A549 (cell line): ENCODE data around the gene FIZ1. TPM values are rescaled to one million over a fixed set of nuclear protein-coding genes. Genes with fewer than 3 reads are reported as not detected.

Experiments
- ATAC-seq, 2 experiments: fragments of 200-7000 bp in 1 of 2; fragments of >200 bp in 1 of 2; cut with Nextera tagmentation in 1 of 2; cut with Tn5 transposase in 1 of 2; 3 replicates each; pipeline versions ENCODE4 v1.8.0 to v1.9.1; 2018 to 2020; ENCODE audit warnings: mild to moderate bottlenecking in 1 of 2, moderate library complexity in 1 of 2
- CTCF ChIA-PET: fragments of 300-600 bp; sonication (Branson Sonifier 250); formaldehyde crosslinking; extraction: SDS; loops from one replicate; lab custom pipeline; 2021; ENCODE audit warnings: antibody characterized with exemption, inconsistent platforms; lab: Yijun Ruan, JAX
- POLR2A ChIA-PET: fragments of 350-600 bp; formaldehyde crosslinking; extraction: SDS; loops from one replicate; lab custom pipeline; 2021; ENCODE audit warnings: antibody characterized with exemption, inconsistent platforms; lab: Yijun Ruan, JAX
- DNase-seq, 2 experiments: peaks; one replicate each; pipeline versions ENCODE4 v3.0.0 to v3.0.0-alpha.2; 2011 to 2016; ENCODE audit warnings: low read depth in 1 of 2, low spot score in 1 of 2
- FAIRE-seq: peaks from 2 replicates; lab custom pipeline; 2011; peaks lifted over from hg19 to GRCh38; lab: Jason Lieb, UNC
- H3K27ac ChIP-seq, 2 experiments: fragments of >200 bp; sonication (Bioruptor Twin); formaldehyde crosslinking; 3 replicates each; pipeline ENCODE4 v1.5.1; 2016 to 2017
- H3K4me1 ChIP-seq: fragments of >200 bp; sonication (Bioruptor Twin); formaldehyde crosslinking; 3 replicates; pipeline ENCODE4 v1.6.1; 2016
- H3K4me2 ChIP-seq: fragments of >200 bp; sonication (Bioruptor Twin); formaldehyde crosslinking; 3 replicates; pipeline ENCODE4 v1.6.1; 2016
- H3K4me3 ChIP-seq: fragments of >200 bp; sonication (Bioruptor Twin); formaldehyde crosslinking; 3 replicates; pipeline ENCODE4 v1.5.1; 2016
- H3K9me3 ChIP-seq: fragments of >200 bp; sonication (Bioruptor Twin); formaldehyde crosslinking; 3 replicates; pipeline ENCODE4 v1.6.1; 2016
- EHMT2 ChIP-seq: fragments of 200-600 bp; sonication (generic); IDR thresholded peaks from 2 replicates; pipeline ENCODE4 v1.6.1; 2016; ENCODE audit warnings: antibody characterized with exemption, low read depth, mild to moderate bottlenecking, moderate library complexity
- FOSB ChIP-seq: fragments of 250-450 bp; sonication (Bioruptor Pico); IDR thresholded peaks from 2 replicates; pipeline ENCODE4 v1.5.0; 2020; ENCODE audit warnings: mild to moderate bottlenecking, moderate library complexity
- GATA3 ChIP-seq: IDR thresholded peaks from 2 replicates; pipeline ENCODE4 v1.6.1; 2012; ENCODE audit warnings: borderline replicate concordance
- HEYL ChIP-seq: fragments of 250-450 bp; sonication (Bioruptor Pico); IDR thresholded peaks from 2 replicates; pipeline ENCODE4 v1.8.0; 2021; ENCODE audit warnings: mild to moderate bottlenecking, moderate library complexity
- HOXA7 ChIP-seq: fragments of 250-450 bp; sonication (Bioruptor Pico); IDR thresholded peaks from 2 replicates; pipeline ENCODE4 v1.5.0; 2020; ENCODE audit warnings: mild to moderate bottlenecking, moderate library complexity
- KDM1A ChIP-seq: fragments of 200-600 bp; sonication (generic); IDR thresholded peaks from 2 replicates; pipeline ENCODE4 v1.6.1; 2016; ENCODE audit warnings: low read depth, mild to moderate bottlenecking
- MAFK ChIP-seq: fragments of 450-650 bp; IDR thresholded peaks from 2 replicates; pipeline ENCODE4 v1.6.1; 2014; ENCODE audit not compliant: partially characterized antibody
- MAZ ChIP-seq: fragments of 150-350 bp; IDR thresholded peaks from 2 replicates; pipeline ENCODE4 v1.6.1; 2014; ENCODE audit warnings: antibody characterized with exemption, low read depth, low read length, borderline replicate concordance
- MYC ChIP-seq: IDR thresholded peaks from 2 replicates; pipeline ENCODE4 v1.6.1; 2012; ENCODE audit warnings: mild to moderate bottlenecking, inconsistent platforms, low read length, improper control_type of control experiment, borderline replicate concordance
- NFE2L2 ChIP-seq: fragments of 150-350 bp; conservative IDR thresholded peaks from 2 replicates; pipeline ENCODE4 v1.6.1; 2014; ENCODE audit warnings: low read length
- PHF8 ChIP-seq: fragments of 200-600 bp; sonication (generic); IDR thresholded peaks from 2 replicates; pipeline ENCODE4 v1.6.1; 2016; ENCODE audit warnings: low read depth, mild to moderate bottlenecking, antibody characterized with exemption, moderate library complexity, borderline replicate concordance
- RARB ChIP-seq: fragments of 250-450 bp; sonication (Bioruptor Pico); IDR thresholded peaks from 2 replicates; pipeline ENCODE4 v1.8.0; 2021; ENCODE audit warnings: mild to moderate bottlenecking, moderate library complexity
- RNF2 ChIP-seq: fragments of 200-600 bp; sonication (generic); IDR thresholded peaks from 2 replicates; pipeline ENCODE4 v1.6.1; 2016; ENCODE audit warnings: low read depth, mild to moderate bottlenecking, antibody characterized with exemption, moderate library complexity, borderline replicate concordance
- SMC3 ChIP-seq: fragments of >200 bp; sonication (Bioruptor Twin); formaldehyde crosslinking; IDR thresholded peaks from 3 replicates; pipeline ENCODE4 v1.6.1; 2018; ENCODE audit warnings: inconsistent platforms
- SREBF2 ChIP-seq: fragments of 450-650 bp; IDR thresholded peaks from 2 replicates; pipeline ENCODE4 v1.6.1; 2014; ENCODE audit warnings: mild to moderate bottlenecking, moderate library complexity
- ZNF302 ChIP-seq: fragments of 250-450 bp; sonication (Bioruptor Pico); IDR thresholded peaks from 2 replicates; pipeline ENCODE4 v1.9.0; 2021; ENCODE audit warnings: inconsistent platforms, mild to moderate bottlenecking, moderate library complexity
- ZSCAN20 ChIP-seq: fragments of 250-450 bp; sonication (Bioruptor Pico); IDR thresholded peaks from 2 replicates; pipeline ENCODE4 v1.8.0; 2022; ENCODE audit warnings: mild to moderate bottlenecking, moderate library complexity
- WGBS: methylation state at CpG from one replicate; pipeline ENCODE4 v1.1.6; 2017; ENCODE audit errors: missing lambda C conversion rate; 5-methylcytosine and 5-hydroxymethylcytosine counted together
- polyA plus RNA-seq, 4 experiments: library from polyadenylated mRNA; depleted of rRNA in 3 of 4; stranded (reverse); fragments of >200 nt; fragmentation: RNase III in 1 of 4; extraction: RNeasy Plus Mini Kit Qiagen cat#74134 plus additional on column Dnase treatment in 1 of 4; gene quantifications; 2 replicates in 3 of 4; 3 replicates in 1 of 4; pipeline ENCODE4 v1.2.3, GENCODE V29; 2011 to 2017
- TF ChIP-seq, protein P1 (sequence below): fragments of >200 bp; sonication (Bioruptor Twin); formaldehyde crosslinking; IDR thresholded peaks from 3 replicates; pipeline ENCODE4 v1.5.1; 2016

FIZ1 gene
- polyA plus RNA-seq, 2 of the 4 experiments (the other 2 are of a cell fraction): 10.3 to 16.9 TPM

DNA sequence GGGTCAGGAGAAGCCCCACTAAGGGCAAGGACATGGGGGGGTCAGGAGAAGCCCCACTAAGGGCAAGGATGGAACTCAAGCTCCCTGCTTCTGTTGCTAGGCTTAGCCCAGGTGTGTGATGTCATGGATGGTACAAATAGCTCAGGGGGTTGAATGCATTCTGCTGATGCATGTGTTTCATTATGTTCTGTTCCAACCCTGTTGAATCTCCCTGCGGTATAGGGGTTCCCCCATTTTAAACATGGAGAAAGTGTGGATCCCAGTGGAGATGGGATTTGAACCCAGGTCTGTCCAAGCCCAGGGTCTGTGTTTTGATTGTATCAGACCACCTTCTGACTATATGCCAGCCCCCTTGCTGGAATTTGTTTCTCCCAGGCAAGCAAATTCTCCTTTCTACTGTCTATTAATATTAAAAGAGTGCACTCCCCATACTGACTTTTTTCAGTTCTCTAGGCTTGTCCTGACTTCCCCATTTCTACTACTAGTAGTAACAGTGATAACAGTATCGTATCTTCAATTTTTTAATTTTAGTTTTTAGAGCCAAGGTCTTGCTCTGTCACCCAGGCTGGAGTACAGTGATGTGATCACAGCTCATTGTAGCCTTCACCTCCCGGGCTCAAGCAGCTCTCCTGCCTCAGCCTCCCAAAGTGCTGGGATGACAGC, 12.8 kb upstream of the FIZ1 start:
- ATAC-seq (no peak), DNase-seq (no peak), FAIRE-seq (no peak)
- Histone ChIP-seq H3K9me3 (no peaks in the 10 kb centered on the region), H3K4me1 (peaks cover 2% of the 10 kb centered on the region; the same call in 1 of the 3 replicates), H3K27ac (no peak overlapping the region), H3K4me3 (no peak overlapping the region), H3K4me2 (no peak overlapping the region)
- POLR2A ChIA-PET: interaction anchor here (1.3 kb wide), 1 partner anchor 12 kb away, joined by 4 read pairs; the partner anchor contains the start of gene ZNF784
- TF ChIP-seq MAFK (peak; percentile 32), GATA3 (no peak)
- 80% methylated on average over 3 of the region's 3 CpGs for WGBS
- CTCF ChIA-PET: interaction anchor here (1.2 to 16.7 kb wide), 5 partner anchors 10 to 194 kb away, joined by 3 to 348 read pairs (median 13); partner anchors contain the start of gene ZNF784

DNA sequence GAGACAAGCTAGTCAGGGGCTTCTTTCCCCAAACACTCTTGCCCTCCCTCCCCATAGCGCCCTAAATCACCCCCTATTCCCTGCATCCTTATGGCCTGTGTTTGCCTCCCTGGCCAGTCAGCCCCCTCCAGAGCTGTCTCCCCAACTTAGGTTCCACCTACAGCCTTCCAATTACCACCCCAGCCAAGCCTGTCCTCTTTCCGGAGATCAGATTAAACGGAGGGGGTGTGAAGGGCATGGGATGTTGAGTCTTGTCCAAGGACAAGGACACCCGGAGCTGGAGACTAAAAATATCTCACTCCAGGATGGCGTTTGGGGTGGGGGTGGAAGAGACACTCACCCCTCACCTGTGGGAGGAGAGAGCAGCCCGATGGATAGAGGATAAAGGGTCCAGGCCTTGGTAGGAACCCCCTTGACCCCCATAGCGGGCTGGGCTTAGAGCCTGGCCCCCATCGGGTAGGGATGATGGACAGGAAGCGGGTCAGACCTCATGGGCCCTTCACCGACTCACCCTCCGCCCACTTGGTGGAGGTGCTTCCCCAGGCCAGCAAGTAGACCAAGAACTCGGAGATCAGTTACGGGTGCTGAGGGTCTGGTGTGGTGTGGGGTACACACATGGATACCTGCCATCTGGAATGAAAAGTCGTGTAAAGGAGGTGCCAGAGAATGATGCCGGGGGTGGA, 12.1 kb upstream of the FIZ1 start:
- Histone ChIP-seq H3K4me2 (no peak overlapping the region), H3K9me3 (no peaks in the 10 kb centered on the region), H3K27ac (no peak overlapping the region), H3K4me1 (peaks cover 8% of the 10 kb centered on the region), H3K4me3 (no peak overlapping the region)
- 78% methylated on average over 15 of the region's 15 CpGs for WGBS
- FAIRE-seq (no peak), ATAC-seq (no peak), DNase-seq (no peak)
- ChIA-PET CTCF (interaction anchor here (0.6 to 16.7 kb wide), 7 partner anchors 11 to 193 kb away, joined by 3 to 348 read pairs (median 12); partner anchors contain the start of gene ZNF784), POLR2A (interaction anchor here (0.6 to 1.3 kb wide), 3 partner anchors 12 to 467 kb away, joined by 3 to 4 read pairs (median 3); partner anchors contain the start of genes FIZ1 and ZNF784)
- no peak for TF ChIP-seq PHF8
- TF ChIP-seq RNF2: no peak
- no peak for TF ChIP-seq EHMT2
- no peak for TF ChIP-seq SREBF2
- TF ChIP-seq FOSB (CRISPR knock-in tag): no peak
- no peak for TF ChIP-seq ZSCAN20 (CRISPR knock-in tag)
- no peak for TF ChIP-seq MYC
- TF ChIP-seq RARB: no peak
- no peak for TF ChIP-seq NFE2L2
- TF ChIP-seq MAZ: no peak
- TF ChIP-seq HOXA7 (CRISPR knock-in tag): no peak
- no peak for TF ChIP-seq SMC3
- TF ChIP-seq, protein P1, sequence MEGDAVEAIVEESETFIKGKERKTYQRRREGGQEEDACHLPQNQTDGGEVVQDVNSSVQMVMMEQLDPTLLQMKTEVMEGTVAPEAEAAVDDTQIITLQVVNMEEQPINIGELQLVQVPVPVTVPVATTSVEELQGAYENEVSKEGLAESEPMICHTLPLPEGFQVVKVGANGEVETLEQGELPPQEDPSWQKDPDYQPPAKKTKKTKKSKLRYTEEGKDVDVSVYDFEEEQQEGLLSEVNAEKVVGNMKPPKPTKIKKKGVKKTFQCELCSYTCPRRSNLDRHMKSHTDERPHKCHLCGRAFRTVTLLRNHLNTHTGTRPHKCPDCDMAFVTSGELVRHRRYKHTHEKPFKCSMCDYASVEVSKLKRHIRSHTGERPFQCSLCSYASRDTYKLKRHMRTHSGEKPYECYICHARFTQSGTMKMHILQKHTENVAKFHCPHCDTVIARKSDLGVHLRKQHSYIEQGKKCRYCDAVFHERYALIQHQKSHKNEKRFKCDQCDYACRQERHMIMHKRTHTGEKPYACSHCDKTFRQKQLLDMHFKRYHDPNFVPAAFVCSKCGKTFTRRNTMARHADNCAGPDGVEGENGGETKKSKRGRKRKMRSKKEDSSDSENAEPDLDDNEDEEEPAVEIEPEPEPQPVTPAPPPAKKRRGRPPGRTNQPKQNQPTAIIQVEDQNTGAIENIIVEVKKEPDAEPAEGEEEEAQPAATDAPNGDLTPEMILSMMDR: no peak
- TF ChIP-seq HEYL (CRISPR knock-in tag): no peak

DNA sequence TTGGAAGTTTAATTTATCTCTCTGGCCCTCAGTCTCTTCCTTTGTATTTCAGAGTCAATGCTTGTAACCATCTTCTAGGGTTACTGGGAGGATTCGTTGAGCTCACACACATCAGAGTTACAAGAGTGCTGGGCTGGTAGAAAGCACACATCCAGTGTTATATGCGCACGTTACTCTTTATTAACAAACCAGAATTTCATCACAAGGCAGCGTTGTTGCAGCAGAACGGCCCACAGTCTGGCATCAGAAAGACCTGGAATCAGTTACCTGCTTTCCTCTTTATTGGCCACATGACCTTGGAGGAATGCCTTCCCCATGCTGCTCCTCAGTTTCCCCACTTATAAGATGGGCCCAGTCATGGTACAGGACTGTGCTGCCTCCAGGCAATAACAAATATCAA, 10.0 kb upstream of the FIZ1 start:
- ChIA-PET CTCF (interaction anchor here (0.7 to 16.7 kb wide), 6 partner anchors 13 to 142 kb away, joined by 3 to 348 read pairs (median 30); partner anchors contain the start of gene ZNF784), POLR2A (interaction anchor here (1.1 kb wide), 1 partner anchor 15 kb away, joined by 3 read pairs; the partner anchor contains the start of gene ZNF784)
- 89% methylated on average over 5 of the region's 5 CpGs for WGBS
- DNase-seq (no peak), FAIRE-seq (no peak), ATAC-seq (no peak)
- H3K9me3 ChIP-seq: no peaks in the 10 kb centered on the region
- H3K4me3 ChIP-seq: no peak overlapping the region
- H3K4me1 ChIP-seq: peaks cover 9% of the 10 kb centered on the region
- H3K27ac ChIP-seq: no peak overlapping the region
- H3K4me2 ChIP-seq: no peak overlapping the region
- TF ChIP-seq KDM1A: no peak
- TF ChIP-seq ZNF302 (CRISPR knock-in tag): no peak
